GM10266 (cell line): ENCODE results near the gene DES.

Experiments used
- DNase-seq: peaks from one replicate; pipeline ENCODE4 v3.0.0; 2012; ENCODE audit errors: extremely low spot score
- TF ChIP-seq, protein P1 (sequence below): IDR thresholded peaks from 2 replicates; pipeline ENCODE4 v1.5.1; 2012; ENCODE audit warnings: mild to moderate bottlenecking, low read depth; ENCODE audit not compliant: control insufficient read depth, insufficient read depth; ENCODE audit errors: missing control alignments

DES gene

DNA sequence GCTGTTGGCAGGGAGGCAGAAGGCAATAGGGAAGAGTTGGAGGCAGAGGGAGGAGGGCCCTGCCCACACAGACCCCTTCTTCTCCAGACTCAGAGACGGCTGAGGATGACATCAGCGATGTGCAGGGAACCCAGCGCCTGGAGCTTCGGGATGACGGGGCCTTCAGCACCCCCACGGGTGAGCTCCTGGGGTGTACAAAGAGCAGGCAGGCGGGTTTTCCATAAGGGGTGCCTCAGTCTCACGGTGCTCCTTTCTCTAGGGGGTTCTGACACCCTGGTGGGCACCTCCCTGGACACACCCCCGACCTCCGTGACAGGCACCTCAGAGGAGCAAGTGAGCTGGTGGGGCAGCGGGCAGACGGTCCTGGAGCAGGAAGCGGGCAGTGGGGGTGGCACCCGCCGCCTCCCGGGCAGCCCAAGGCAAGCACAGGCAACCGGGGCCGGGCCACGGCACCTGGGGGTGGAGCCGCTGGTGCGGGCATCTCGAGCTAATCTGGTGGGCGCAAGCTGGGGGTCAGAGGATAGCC lies 26.5 kb downstream of the DES start:
- TF ChIP-seq, protein P1, sequence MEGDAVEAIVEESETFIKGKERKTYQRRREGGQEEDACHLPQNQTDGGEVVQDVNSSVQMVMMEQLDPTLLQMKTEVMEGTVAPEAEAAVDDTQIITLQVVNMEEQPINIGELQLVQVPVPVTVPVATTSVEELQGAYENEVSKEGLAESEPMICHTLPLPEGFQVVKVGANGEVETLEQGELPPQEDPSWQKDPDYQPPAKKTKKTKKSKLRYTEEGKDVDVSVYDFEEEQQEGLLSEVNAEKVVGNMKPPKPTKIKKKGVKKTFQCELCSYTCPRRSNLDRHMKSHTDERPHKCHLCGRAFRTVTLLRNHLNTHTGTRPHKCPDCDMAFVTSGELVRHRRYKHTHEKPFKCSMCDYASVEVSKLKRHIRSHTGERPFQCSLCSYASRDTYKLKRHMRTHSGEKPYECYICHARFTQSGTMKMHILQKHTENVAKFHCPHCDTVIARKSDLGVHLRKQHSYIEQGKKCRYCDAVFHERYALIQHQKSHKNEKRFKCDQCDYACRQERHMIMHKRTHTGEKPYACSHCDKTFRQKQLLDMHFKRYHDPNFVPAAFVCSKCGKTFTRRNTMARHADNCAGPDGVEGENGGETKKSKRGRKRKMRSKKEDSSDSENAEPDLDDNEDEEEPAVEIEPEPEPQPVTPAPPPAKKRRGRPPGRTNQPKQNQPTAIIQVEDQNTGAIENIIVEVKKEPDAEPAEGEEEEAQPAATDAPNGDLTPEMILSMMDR, result no peak
- DNase-seq, result no peak

DNA sequence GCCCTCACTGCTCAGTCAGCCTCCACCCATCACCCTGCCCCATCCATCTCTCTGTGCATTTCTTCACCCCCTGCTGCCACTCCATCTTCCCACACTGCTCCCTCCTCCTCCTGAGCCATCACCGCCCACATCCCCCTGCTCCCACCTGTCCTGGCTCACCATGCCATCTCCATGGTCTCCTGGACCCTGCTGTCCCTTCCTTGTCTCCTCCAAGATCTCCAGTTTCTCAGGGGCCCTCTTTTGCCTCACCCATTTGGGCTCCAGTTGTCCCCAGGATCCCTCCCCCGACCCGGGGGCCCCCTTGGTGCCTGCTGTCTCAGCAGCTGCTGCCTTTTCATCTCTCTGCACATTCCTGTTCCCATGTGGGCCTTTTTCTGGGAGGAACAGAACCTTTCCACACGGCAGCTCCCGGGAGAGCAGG lies 27.1 kb downstream of the DES start:
- TF ChIP-seq, protein P1, result no peak
- no peak for DNase-seq

DNA sequence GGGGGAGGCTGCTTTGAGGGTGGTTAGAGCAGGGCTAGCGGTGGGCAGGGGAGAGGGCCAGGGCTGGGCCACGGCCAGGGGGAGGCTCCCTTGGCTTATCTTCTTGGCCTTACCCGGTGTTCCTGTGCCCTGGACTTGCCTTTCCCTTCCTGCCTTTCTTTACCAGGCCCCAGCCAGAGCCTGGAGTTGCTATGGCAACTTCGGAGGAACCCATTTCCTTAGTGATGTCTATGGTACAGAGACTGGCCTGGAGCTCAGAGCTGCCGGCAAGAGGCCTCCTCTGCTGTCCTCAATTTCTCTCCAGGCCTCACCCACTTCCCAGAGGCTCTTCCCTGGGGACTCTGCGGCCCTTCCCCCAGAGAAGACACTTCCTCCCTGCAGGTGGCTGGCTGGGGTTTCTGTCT lies 27.9 kb downstream of the DES start:
- TF ChIP-seq, protein P1, result no peak
- no peak for DNase-seq

DNA sequence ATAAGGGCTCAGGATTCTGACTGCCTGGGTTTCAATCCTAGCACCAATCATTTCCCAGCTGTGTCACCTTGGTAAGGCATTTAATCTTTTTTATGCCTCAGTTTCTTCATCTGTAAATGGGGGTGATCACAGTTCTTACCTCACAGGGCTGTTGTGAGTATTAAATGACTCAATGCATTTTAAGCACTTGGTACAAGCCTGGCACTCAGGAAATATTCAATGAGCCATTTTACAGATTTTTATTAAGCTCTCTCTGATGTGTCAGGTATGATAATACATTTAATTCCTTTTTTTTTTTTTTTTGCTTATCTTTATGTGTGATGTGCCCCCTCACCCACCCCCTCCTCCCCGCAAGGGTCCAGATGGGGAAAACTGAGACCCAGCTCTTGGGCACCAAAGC lies 28.5 kb downstream of the DES start:
- no peak for DNase-seq
- TF ChIP-seq, protein P1, result no peak

DNA sequence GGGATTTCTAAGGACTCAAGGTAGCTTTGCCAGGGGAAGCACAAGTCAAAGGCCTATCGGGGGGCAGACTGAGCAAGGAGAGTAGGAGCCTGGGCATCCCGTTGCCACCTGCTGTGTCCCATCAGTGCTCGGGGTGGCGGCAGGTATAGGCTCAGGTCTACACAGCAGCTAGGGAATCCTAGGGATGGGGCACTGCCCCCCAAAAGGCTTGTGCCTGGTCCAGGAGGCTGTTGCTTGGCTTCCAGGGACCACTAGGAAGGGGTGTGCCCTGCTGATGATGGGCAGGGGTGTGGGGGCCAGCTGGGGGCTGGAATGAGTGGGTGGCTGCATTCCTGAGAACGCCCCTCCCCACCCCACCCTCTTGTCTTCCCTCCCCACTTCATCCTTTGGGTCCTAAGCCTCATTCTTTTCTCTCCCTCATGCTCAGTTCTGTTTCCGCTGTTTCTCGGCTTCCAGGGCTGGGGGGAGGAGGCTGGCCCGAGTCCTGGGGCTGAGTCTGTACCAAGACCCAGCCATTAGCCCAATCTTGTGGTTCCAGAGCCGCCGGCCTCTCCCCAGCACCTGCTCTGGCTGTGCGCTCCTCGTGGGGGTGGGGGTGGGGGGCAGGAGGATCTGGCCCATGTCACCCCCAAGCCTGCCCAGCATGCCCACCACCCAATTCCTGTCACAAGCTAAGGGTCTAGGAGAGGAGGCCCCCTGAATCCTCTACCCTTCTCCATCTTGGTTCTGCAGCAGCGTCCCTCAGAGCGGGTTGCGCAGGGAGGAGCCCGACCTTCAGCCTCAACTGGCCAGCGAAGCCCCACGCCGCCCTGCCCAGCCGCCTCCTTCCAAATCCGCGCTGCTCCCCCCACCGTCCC lies 29.3 kb downstream of the DES start:
- TF ChIP-seq, protein P1, result no peak
- no peak for DNase-seq

DNA sequence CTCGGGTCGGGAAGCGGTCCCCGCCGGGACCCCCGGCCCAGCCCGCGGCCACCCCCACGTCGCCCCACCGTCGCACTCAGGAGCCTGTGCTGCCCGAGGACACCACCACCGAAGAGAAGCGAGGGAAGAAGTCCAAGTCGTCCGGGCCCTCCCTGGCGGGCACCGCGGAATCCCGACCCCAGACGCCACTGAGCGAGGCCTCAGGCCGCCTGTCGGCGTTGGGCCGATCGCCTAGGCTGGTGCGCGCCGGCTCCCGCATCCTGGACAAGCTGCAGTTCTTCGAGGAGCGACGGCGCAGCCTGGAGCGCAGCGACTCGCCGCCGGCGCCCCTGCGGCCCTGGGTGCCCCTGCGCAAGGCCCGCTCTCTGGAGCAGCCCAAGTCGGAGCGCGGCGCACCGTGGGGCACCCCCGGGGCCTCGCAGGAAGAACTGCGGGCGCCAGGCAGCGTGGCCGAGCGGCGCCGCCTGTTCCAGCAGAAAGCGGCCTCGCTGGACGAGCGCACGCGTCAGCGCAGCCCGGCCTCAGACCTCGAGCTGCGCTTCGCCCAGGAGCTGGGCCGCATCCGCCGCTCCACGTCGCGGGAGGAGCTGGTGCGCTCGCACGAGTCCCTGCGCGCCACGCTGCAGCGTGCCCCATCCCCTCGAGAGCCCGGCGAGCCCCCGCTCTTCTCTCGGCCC lies 30.1 kb downstream of the DES start:
- TF ChIP-seq, protein P1, result no peak

More for the DNA sequence above, 30.1 kb downstream of the DES start:
- DNase-seq, result no peak
